Measurements from ENCODE around the gene LIPT2.

DNA sequence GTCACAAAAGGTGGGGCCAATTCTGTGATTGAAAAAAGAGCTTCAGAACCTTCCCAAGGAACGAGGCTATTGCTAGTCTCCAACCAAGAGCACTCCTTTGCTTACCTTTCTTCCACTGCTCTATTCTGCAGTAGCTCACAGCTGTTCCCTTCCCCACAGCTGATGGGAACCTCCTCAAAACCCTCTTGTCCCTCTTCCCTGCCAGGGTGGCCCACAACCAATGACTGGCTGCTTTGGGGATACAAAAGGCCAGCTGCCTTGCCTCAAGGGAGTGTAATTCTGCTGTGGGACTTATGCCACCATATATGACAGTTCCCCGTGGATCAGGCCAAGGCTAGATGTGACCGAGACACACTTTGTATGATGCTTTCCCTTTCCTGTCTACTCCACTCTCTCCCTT is 41.2 kb downstream of the LIPT2 start:
- TF ChIP-seq POLR2A (IDR thresholded peaks at IDR 0.05) = no peak
- TF ChIP-seq, protein P1, sequence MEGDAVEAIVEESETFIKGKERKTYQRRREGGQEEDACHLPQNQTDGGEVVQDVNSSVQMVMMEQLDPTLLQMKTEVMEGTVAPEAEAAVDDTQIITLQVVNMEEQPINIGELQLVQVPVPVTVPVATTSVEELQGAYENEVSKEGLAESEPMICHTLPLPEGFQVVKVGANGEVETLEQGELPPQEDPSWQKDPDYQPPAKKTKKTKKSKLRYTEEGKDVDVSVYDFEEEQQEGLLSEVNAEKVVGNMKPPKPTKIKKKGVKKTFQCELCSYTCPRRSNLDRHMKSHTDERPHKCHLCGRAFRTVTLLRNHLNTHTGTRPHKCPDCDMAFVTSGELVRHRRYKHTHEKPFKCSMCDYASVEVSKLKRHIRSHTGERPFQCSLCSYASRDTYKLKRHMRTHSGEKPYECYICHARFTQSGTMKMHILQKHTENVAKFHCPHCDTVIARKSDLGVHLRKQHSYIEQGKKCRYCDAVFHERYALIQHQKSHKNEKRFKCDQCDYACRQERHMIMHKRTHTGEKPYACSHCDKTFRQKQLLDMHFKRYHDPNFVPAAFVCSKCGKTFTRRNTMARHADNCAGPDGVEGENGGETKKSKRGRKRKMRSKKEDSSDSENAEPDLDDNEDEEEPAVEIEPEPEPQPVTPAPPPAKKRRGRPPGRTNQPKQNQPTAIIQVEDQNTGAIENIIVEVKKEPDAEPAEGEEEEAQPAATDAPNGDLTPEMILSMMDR (IDR thresholded peaks at IDR 0.05) = no peak
